ENCODE results near the gene ATP9B. TPM values are rescaled to one million over a fixed set of nuclear protein-coding genes. Genes with fewer than 3 reads are reported as not detected.

The ATP9B gene
- total and polyA plus RNA-seq, 4 donors = 12.6 to 77.0 (median 29.9) TPM

DNA sequence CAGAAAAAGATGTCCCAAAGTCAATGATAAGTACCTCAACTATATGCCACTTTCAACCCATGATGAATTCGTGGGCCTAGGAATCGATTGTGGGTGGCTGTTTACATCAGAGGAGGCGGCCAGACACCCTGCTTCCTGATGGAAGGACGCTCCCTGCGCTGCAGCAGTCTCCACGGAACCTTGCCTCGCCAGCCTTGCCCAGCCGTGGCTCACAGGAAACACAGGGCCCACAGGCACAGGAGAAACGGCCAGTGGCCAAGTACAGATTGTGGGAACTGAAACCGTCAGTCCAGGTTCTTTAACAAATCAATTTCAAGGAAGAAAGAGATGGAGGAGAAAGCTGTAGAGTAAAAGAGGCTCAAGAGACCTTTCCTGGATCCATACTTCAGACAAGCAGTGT lies 225.0 kb downstream of the ATP9B start:
- Histone ChIP-seq H3K4me3 (no peak overlapping the region), H3K4me1 (ENCODE audit: control insufficient read depth in 5 of 5, insufficient read depth in 5 of 5, low read length in 5 of 5) (no peaks in the 10 kb centered on the region), H3K27ac (ENCODE audit: low read depth in 1 of 2, low read length in 1 of 2) (no peak overlapping the region), H3K36me3 (ENCODE audit: control insufficient read depth in 4 of 4, insufficient read depth in 4 of 4, low read length in 4 of 4) (peaks cover 0 to 7% (median 2%) of the 10 kb centered on the region in 4 donors), H3K27me3 (ENCODE audit: control insufficient read depth in 3 of 3, insufficient read depth in 3 of 3, low read length in 2 of 3) (no peaks in the 10 kb centered on the region), H3K9ac (ENCODE audit: insufficient read depth in 1 of 2, low read length in 2 of 2) (no peak overlapping the region), H3K9me3 (ENCODE audit: control insufficient read depth in 4 of 4, insufficient read depth in 3 of 4, low read length in 3 of 4) (no peaks in the 10 kb centered on the region)
- no peak for DNase-seq
- WGBS, 2 donors = 77 to 79% methylated on average over 10 of the region's 10 CpGs
- ATAC-seq (ENCODE audit: insufficient read depth, low FRiP score) = no peak
- TF ChIP-seq, protein P1, sequence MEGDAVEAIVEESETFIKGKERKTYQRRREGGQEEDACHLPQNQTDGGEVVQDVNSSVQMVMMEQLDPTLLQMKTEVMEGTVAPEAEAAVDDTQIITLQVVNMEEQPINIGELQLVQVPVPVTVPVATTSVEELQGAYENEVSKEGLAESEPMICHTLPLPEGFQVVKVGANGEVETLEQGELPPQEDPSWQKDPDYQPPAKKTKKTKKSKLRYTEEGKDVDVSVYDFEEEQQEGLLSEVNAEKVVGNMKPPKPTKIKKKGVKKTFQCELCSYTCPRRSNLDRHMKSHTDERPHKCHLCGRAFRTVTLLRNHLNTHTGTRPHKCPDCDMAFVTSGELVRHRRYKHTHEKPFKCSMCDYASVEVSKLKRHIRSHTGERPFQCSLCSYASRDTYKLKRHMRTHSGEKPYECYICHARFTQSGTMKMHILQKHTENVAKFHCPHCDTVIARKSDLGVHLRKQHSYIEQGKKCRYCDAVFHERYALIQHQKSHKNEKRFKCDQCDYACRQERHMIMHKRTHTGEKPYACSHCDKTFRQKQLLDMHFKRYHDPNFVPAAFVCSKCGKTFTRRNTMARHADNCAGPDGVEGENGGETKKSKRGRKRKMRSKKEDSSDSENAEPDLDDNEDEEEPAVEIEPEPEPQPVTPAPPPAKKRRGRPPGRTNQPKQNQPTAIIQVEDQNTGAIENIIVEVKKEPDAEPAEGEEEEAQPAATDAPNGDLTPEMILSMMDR (IDR thresholded peaks at IDR 0.05; ENCODE audit: control extremely low read depth, extremely low read depth) = no peak

DNA sequence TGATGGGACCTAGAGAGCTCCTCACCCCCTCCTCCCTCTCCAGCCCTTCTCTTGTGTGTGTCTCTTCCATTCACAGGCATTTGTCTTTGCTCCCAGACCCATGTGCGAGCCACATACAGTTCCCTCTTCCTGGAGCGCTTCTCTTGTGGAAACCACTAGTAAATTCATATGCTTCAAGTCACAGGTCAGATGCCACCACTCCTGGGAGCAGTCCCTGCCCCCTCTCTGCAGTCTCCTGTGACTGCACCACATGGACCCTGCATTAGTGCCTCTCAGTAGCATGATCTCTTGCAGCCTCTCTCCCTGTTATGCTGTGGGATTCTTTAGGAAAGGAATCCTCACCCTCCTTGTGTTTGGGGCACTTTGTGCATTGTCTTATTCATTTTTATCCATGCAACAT lies 230.1 kb downstream of the ATP9B start:
- Histone ChIP-seq H3K9me3 (ENCODE audit: control insufficient read depth in 4 of 4, insufficient read depth in 3 of 4, low read length in 3 of 4) (no peaks in the 10 kb centered on the region), H3K9ac (ENCODE audit: insufficient read depth in 1 of 2, low read length in 2 of 2) (no peak overlapping the region), H3K27ac (ENCODE audit: low read depth in 1 of 2, low read length in 1 of 2) (no peak overlapping the region), H3K36me3 (ENCODE audit: control insufficient read depth in 4 of 4, insufficient read depth in 4 of 4, low read length in 4 of 4) (peaks cover 0 to 9% (median 5%) of the 10 kb centered on the region in 4 donors), H3K4me3 (no peak overlapping the region), H3K4me1 (ENCODE audit: control insufficient read depth in 5 of 5, insufficient read depth in 5 of 5, low read length in 5 of 5) (peaks cover 0 to 4% (median 0%) of the 10 kb centered on the region in 5 donors), H3K27me3 (ENCODE audit: control insufficient read depth in 3 of 3, insufficient read depth in 3 of 3, low read length in 2 of 3) (no peaks in the 10 kb centered on the region)
- no peak for DNase-seq
- WGBS, 2 donors = 97 to 98% methylated on average over 2 of the region's 2 CpGs
- ATAC-seq (ENCODE audit: insufficient read depth, low FRiP score) = no peak
- TF ChIP-seq, protein P1 (IDR thresholded peaks at IDR 0.05; ENCODE audit: control extremely low read depth, extremely low read depth) = no peak

DNA sequence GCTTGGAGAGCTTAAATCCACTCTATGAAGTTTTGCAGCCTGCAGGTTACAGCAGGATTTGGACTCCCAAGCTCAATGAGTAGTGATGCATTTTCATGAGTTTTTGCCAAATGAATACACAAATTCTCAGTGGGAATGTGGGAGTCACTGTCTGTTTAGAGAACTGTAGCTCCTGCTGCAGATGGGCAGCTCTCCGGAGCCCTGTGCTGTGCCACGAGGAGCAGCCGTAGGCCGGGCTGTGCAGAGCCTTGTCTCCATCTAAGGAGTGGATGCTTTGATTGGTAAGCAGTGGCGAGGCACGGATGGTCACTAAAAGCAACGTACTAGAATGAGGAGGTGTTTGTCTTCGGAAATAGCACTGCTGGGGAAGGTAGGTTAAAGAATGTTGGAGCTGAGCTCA lies 230.5 kb downstream of the ATP9B start:
- no peaks in the 10 kb centered on the region for H3K27me3 ChIP-seq (ENCODE audit: control insufficient read depth in 3 of 3, insufficient read depth in 3 of 3, low read length in 2 of 3)
- no peak overlapping the region for H3K27ac ChIP-seq (ENCODE audit: low read depth in 1 of 2, low read length in 1 of 2)
- H3K4me1 ChIP-seq (ENCODE audit: control insufficient read depth in 5 of 5, insufficient read depth in 5 of 5, low read length in 5 of 5) = peaks cover 0 to 4% (median 0%) of the 10 kb centered on the region in 5 donors
- peaks cover 0 to 10% (median 6%) of the 10 kb centered on the region in 4 donors for H3K36me3 ChIP-seq (ENCODE audit: control insufficient read depth in 4 of 4, insufficient read depth in 4 of 4, low read length in 4 of 4)
- no peak overlapping the region for H3K9ac ChIP-seq (ENCODE audit: insufficient read depth in 1 of 2, low read length in 2 of 2)
- TF ChIP-seq, protein P1 (IDR thresholded peaks at IDR 0.05; ENCODE audit: control extremely low read depth, extremely low read depth) = no peak
- H3K4me3 ChIP-seq = no peak overlapping the region
- H3K9me3 ChIP-seq (ENCODE audit: control insufficient read depth in 4 of 4, insufficient read depth in 3 of 4, low read length in 3 of 4) = no peaks in the 10 kb centered on the region
- WGBS, 2 donors = 89 to 96% methylated on average over 8 of the region's 8 CpGs
- ATAC-seq (ENCODE audit: insufficient read depth, low FRiP score) (no peak), DNase-seq (no peak)

DNA sequence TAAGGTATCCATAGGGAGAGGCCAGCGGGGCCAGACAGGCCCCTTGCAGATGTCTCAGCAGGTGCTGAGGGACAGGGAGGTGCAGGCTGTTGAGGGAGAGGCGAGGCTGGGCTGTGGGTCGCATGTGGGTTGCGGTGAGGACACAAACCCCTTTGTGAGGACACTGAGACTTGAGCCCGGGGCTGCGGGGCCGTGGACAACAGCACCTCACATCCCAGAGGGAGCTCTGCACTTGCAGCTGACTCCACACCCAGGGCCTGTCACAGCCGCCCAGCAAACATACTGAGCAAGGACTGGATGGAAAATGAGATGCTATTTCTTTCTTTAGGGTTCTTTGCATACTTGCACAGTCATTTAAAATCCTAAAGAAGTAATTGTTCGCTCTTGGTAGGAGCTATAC lies 231.2 kb downstream of the ATP9B start:
- DNase-seq = no peak
- Histone ChIP-seq H3K27me3 (ENCODE audit: control insufficient read depth in 3 of 3, insufficient read depth in 3 of 3, low read length in 2 of 3) (no peaks in the 10 kb centered on the region), H3K9ac (ENCODE audit: insufficient read depth in 1 of 2, low read length in 2 of 2) (no peak overlapping the region), H3K36me3 (ENCODE audit: control insufficient read depth in 4 of 4, insufficient read depth in 4 of 4, low read length in 4 of 4) (peaks cover 0 to 11% (median 7%) of the 10 kb centered on the region in 4 donors), H3K4me3 (no peak overlapping the region), H3K4me1 (ENCODE audit: control insufficient read depth in 5 of 5, insufficient read depth in 5 of 5, low read length in 5 of 5) (peaks cover 0 to 4% (median 0%) of the 10 kb centered on the region in 5 donors), H3K27ac (ENCODE audit: low read depth in 1 of 2, low read length in 1 of 2) (no peak overlapping the region), H3K9me3 (ENCODE audit: control insufficient read depth in 4 of 4, insufficient read depth in 3 of 4, low read length in 3 of 4) (no peaks in the 10 kb centered on the region)
- ATAC-seq (ENCODE audit: insufficient read depth, low FRiP score) = no peak
- WGBS, 2 donors = 85 to 91% methylated on average over 9 of the region's 9 CpGs
- TF ChIP-seq, protein P1 (IDR thresholded peaks at IDR 0.05; ENCODE audit: control extremely low read depth, extremely low read depth) = no peak

Measured in lung (tissue), 12 donors.